SK-N-SH treated with all-trans-retinoic acid at 6 μM for 48 hours (cell line): ENCODE measurements around the gene SLC43A3.

Source experiments
- CSDC2 ChIP-seq: fragments of 250-450 bp; sonication (Bioruptor Pico); IDR thresholded peaks from 2 replicates; pipeline ENCODE4 v1.5.0; 2020; ENCODE audit warnings: mild to moderate bottlenecking, moderate library complexity
- RARB ChIP-seq: fragments of 250-450 bp; sonication (Bioruptor Pico); IDR thresholded peaks from 2 replicates; pipeline ENCODE4 v1.8.0; 2021; ENCODE audit warnings: mild to moderate bottlenecking, moderate library complexity
- TOX ChIP-seq: fragments of 250-450 bp; sonication (Bioruptor Pico); IDR thresholded peaks from 2 replicates; pipeline ENCODE4 v1.8.0; 2021; ENCODE audit warnings: mild to moderate bottlenecking, moderate library complexity, borderline replicate concordance
- ZFP3 ChIP-seq: fragments of 250-450 bp; sonication (Bioruptor Pico); IDR thresholded peaks from 2 replicates; pipeline ENCODE4 v1.5.0; 2020; ENCODE audit warnings: mild to moderate bottlenecking, moderate library complexity
- ZFP30 ChIP-seq: fragments of 450-650 bp; formaldehyde crosslinking; IDR thresholded peaks from 2 replicates; pipeline ENCODE4 v1.5.0; 2022; ENCODE audit warnings: mild to moderate bottlenecking, moderate library complexity
- TF ChIP-seq, protein P1 (sequence below): fragments of 250-450 bp; sonication (Bioruptor Pico); IDR thresholded peaks from 2 replicates; pipeline ENCODE4 v1.5.1; 2021; ENCODE audit warnings: mild to moderate bottlenecking, moderate library complexity

DNA sequence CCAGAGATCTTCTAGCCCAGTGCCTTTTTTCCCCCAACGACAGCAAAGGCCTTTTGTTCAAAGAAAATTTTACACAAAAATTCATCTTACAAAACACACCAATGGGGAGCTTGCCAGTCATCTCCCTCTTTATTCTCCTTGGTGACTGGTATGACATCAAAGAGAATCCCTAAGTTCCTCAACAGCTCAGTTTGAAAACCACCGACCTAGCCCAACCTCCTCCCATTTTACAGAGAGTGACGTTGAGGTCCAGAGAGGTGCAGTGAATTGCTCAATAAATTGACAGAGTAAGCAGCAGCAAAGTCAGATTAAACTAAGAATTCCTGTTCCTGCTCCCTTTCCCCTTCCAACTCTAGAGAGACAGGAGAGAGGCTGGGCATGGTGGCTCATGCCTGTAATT is 7.8 kb downstream of the SLC43A3 start:
- no peak for TF ChIP-seq ZFP3 (CRISPR knock-in tag)
- no peak for TF ChIP-seq ZFP30 (CRISPR knock-in tag)
- TF ChIP-seq RARB (CRISPR knock-in tag) = no peak
- TF ChIP-seq, protein P1, sequence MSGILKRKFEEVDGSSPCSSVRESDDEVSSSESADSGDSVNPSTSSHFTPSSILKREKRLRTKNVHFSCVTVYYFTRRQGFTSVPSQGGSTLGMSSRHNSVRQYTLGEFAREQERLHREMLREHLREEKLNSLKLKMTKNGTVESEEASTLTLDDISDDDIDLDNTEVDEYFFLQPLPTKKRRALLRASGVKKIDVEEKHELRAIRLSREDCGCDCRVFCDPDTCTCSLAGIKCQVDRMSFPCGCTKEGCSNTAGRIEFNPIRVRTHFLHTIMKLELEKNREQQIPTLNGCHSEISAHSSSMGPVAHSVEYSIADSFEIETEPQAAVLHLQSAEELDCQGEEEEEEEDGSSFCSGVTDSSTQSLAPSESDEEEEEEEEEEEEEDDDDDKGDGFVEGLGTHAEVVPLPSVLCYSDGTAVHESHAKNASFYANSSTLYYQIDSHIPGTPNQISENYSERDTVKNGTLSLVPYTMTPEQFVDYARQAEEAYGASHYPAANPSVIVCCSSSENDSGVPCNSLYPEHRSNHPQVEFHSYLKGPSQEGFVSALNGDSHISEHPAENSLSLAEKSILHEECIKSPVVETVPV (CRISPR knock-in tag) = no peak
- no peak for TF ChIP-seq CSDC2 (CRISPR knock-in tag)
- TF ChIP-seq TOX (CRISPR knock-in tag) = no peak
